H1 (cell line): ENCODE measurements around the gene PLXNB2. TPM values are rescaled to one million over a fixed set of nuclear protein-coding genes. Genes with fewer than 3 reads are reported as not detected.

Experiments
- CTCF ChIA-PET: fragments of 300-600 bp; sonication (Branson Sonifier 250); formaldehyde crosslinking; loops from one replicate; lab custom pipeline; 2021; ENCODE audit not compliant: partially characterized antibody; lab: Charles Lee
- POLR2A ChIA-PET: fragments of 300-600 bp; sonication (Branson Sonifier 250); formaldehyde crosslinking; loops from one replicate; lab custom pipeline; 2021; ENCODE audit warnings: inconsistent platforms; ENCODE audit not compliant: partially characterized antibody; lab: Charles Lee
- DNase-seq, 2 experiments: peaks; one replicate each; pipeline versions ENCODE4 v3.0.0 to v3.0.0-alpha.2; 2010 to 2022; ENCODE audit warnings: low spot score in 2 of 2, low read depth in 1 of 2, mixed read lengths in 1 of 2
- FAIRE-seq: peaks from 2 replicates; lab custom pipeline; 2011; peaks lifted over from hg19 to GRCh38; lab: Jason Lieb, UNC
- H2AFZ ChIP-seq: 2 replicates; pipeline ENCODE4 v1.8.1; 2012; ENCODE audit warnings: low read length, inconsistent platforms
- H2AK5ac ChIP-seq: 2 replicates; pipeline ENCODE4 v1.6.1; 2013; ENCODE audit warnings: low read depth, low read length
- H2BK120ac ChIP-seq: replicated peaks from 2 replicates; pipeline ENCODE3; 2013; ENCODE audit warnings: low read depth, low read length, inconsistent platforms
- H2BK12ac ChIP-seq: 2 replicates; pipeline ENCODE4 v1.6.1; 2013; ENCODE audit warnings: low read depth, low read length
- H2BK15ac ChIP-seq: 2 replicates; pipeline ENCODE4 v1.6.1; 2013; ENCODE audit warnings: low read length
- H2BK20ac ChIP-seq: 2 replicates; pipeline ENCODE4 v1.6.1; 2013; ENCODE audit warnings: low read length
- H2BK5ac ChIP-seq: 2 replicates; pipeline ENCODE4 v1.6.1; 2013; ENCODE audit warnings: low read depth, low read length
- H3K14ac ChIP-seq: 2 replicates; pipeline ENCODE4 v1.6.1; 2013; ENCODE audit warnings: inconsistent platforms; ENCODE audit not compliant: insufficient read length
- H3K18ac ChIP-seq: 2 replicates; pipeline ENCODE4 v1.6.1; 2013; ENCODE audit warnings: low read length; ENCODE audit errors: extremely low read depth
- H3K23ac ChIP-seq: 2 replicates; pipeline ENCODE4 v1.6.1; 2013; ENCODE audit warnings: inconsistent platforms; ENCODE audit not compliant: insufficient read length
- H3K23me2 ChIP-seq: 2 replicates; pipeline ENCODE4 v1.6.1; 2013; ENCODE audit warnings: low read depth, low read length
- H3K27ac ChIP-seq: 2 replicates; pipeline ENCODE4 v1.6.1; 2011; ENCODE audit warnings: low read depth, low read length, inconsistent platforms
- H3K27me3 ChIP-seq, 4 experiments: replicated peaks in 1 of 4; 1 replicate in 1 of 4; 2 replicates in 3 of 4; pipeline versions ENCODE4 v1.6.1 to v1.8.1; 2011 to 2013; ENCODE audit warnings: low read length in 3 of 4, mild to moderate bottlenecking in 3 of 4, inconsistent platforms in 2 of 4, mixed read lengths in 2 of 4, moderate library complexity in 1 of 4; ENCODE audit not compliant: control insufficient read depth in 3 of 4, insufficient read depth in 3 of 4; ENCODE audit errors: extremely low read depth in 1 of 4
- H3K36me3 ChIP-seq, 4 experiments: 2 replicates each; pipeline versions ENCODE4 v1.6.1 to v1.8.1; 2011 to 2013; ENCODE audit warnings: mild to moderate bottlenecking in 4 of 4, low read length in 3 of 4, moderate library complexity in 2 of 4, control low read depth in 1 of 4, inconsistent platforms in 1 of 4; ENCODE audit not compliant: insufficient read depth in 4 of 4, control insufficient read depth in 2 of 4
- H3K4ac ChIP-seq: replicated peaks from 2 replicates; pipeline ENCODE3; 2013; ENCODE audit warnings: low read length, low read depth, mixed read lengths, inconsistent platforms; ENCODE audit not compliant: insufficient read length
- H3K4me1 ChIP-seq, 4 experiments: replicated peaks in 1 of 4; 1 replicate in 1 of 4; 2 replicates in 3 of 4; pipeline versions ENCODE4 v1.6.1 to v1.8.1; 2011 to 2013; ENCODE audit warnings: low read length in 3 of 4, inconsistent platforms in 2 of 4, mixed read lengths in 1 of 4; ENCODE audit not compliant: insufficient read depth in 4 of 4, control insufficient read depth in 3 of 4
- H3K4me2 ChIP-seq, 2 experiments: 2 replicates each; pipeline versions ENCODE4 v1.6.1 to v1.8.1; 2011 to 2013; ENCODE audit warnings: low read depth in 2 of 2, low read length in 2 of 2, control low read depth in 1 of 2, inconsistent platforms in 1 of 2, mild to moderate bottlenecking in 1 of 2; ENCODE audit not compliant: insufficient read depth in 1 of 2
- H3K4me3 ChIP-seq, 4 experiments: fragments of 200-600, 300-600 bp in 1 of 4; sonication (generic), shearing (Covaris generic), sonication (Bioruptor Twin) in 1 of 4; 2 replicates each; pipeline versions ENCODE4 v1.5.1 to v1.8.1; 2011 to 2016; ENCODE audit warnings: low read length in 4 of 4, low read depth in 3 of 4, control low read depth in 2 of 4, inconsistent platforms in 2 of 4, mild to moderate bottlenecking in 2 of 4, mixed read lengths in 1 of 4, moderate library complexity in 1 of 4; ENCODE audit not compliant: insufficient read depth in 2 of 4; ENCODE audit errors: extremely low read depth in 1 of 4
- H3K56ac ChIP-seq: replicated peaks from 2 replicates; pipeline ENCODE3; 2013; ENCODE audit warnings: low read depth, mild to moderate bottlenecking, mixed read lengths, low read length, inconsistent platforms; ENCODE audit not compliant: insufficient read length
- H3K79me1 ChIP-seq: 2 replicates; pipeline ENCODE4 v1.6.1; 2013; ENCODE audit warnings: low read depth, low read length, control low read depth
- H3K79me2 ChIP-seq, 2 experiments: 2 replicates each; pipeline versions ENCODE4 v1.6.1 to v1.8.1; 2012 to 2013; ENCODE audit warnings: low read length in 2 of 2, mild to moderate bottlenecking in 2 of 2, inconsistent platforms in 1 of 2; ENCODE audit not compliant: insufficient read depth in 2 of 2, control insufficient read depth in 1 of 2
- H3K9ac ChIP-seq, 4 experiments: replicated peaks in 1 of 4; 1 replicate in 1 of 4; 2 replicates in 3 of 4; pipeline versions ENCODE4 v1.6.1 to v1.8.1; 2011 to 2013; ENCODE audit warnings: low read depth in 3 of 4, low read length in 3 of 4, control low read depth in 2 of 4, mild to moderate bottlenecking in 2 of 4, moderate library complexity in 2 of 4, inconsistent platforms in 1 of 4; ENCODE audit errors: extremely low read depth in 1 of 4
- H3K9me3 ChIP-seq, 2 experiments: 2 replicates each; pipeline versions ENCODE4 v1.6.1 to v1.8.1; 2012 to 2013; ENCODE audit warnings: mild to moderate bottlenecking in 2 of 2, moderate library complexity in 2 of 2, control low read depth in 1 of 2, inconsistent platforms in 1 of 2, low read depth in 1 of 2, low read length in 1 of 2, mixed read lengths in 1 of 2; ENCODE audit not compliant: insufficient read depth in 2 of 2
- H4K20me1 ChIP-seq, 2 experiments: replicated peaks in 1 of 2; 2 replicates each; pipeline versions ENCODE3 to v1.8.1; 2011 to 2013; ENCODE audit warnings: inconsistent platforms in 2 of 2, low read length in 2 of 2, mild to moderate bottlenecking in 1 of 2; ENCODE audit not compliant: insufficient read depth in 2 of 2, control insufficient read depth in 1 of 2
- H4K5ac ChIP-seq: 2 replicates; pipeline ENCODE4 v1.6.1; 2013; ENCODE audit warnings: low read length, low read depth, mixed read lengths, inconsistent platforms; ENCODE audit not compliant: insufficient read length
- H4K8ac ChIP-seq: 2 replicates; pipeline ENCODE4 v1.8.0; 2013; ENCODE audit warnings: mild to moderate bottlenecking, moderate library complexity, low read length, inconsistent platforms; ENCODE audit not compliant: insufficient read depth; ENCODE audit errors: extremely low read depth
- H4K91ac ChIP-seq: replicated peaks from 2 replicates; pipeline ENCODE3; 2013; ENCODE audit warnings: low read length, mixed read lengths, inconsistent platforms; ENCODE audit not compliant: insufficient read length
- ATF2 ChIP-seq: IDR thresholded peaks from 2 replicates; pipeline ENCODE4 v1.6.1; 2012; ENCODE audit warnings: low read length, inconsistent platforms
- BRCA1 ChIP-seq: IDR thresholded peaks from 2 replicates; pipeline ENCODE4 v1.6.1; 2012; ENCODE audit warnings: low read depth, low read length, improper control_type of control experiment
- CHD2 ChIP-seq: IDR thresholded peaks from 2 replicates; pipeline ENCODE4 v1.6.1; 2012; ENCODE audit warnings: low read length, improper control_type of control experiment
- EGR1 ChIP-seq: IDR thresholded peaks from 2 replicates; pipeline ENCODE4 v1.6.1; 2011; ENCODE audit warnings: low read depth, low read length, borderline replicate concordance
- HDAC6 ChIP-seq: IDR thresholded peaks from one replicate; pipeline ENCODE4 v1.7.1; 2012; ENCODE audit warnings: low read depth, mild to moderate bottlenecking, inconsistent platforms, low read length, moderate library complexity
- KDM4A ChIP-seq: IDR thresholded peaks from one replicate; pipeline ENCODE4 v1.7.1; 2012; ENCODE audit warnings: low read depth, mild to moderate bottlenecking, moderate library complexity, low read length, inconsistent platforms; ENCODE audit not compliant: severe bottlenecking
- NANOG ChIP-seq: IDR thresholded peaks from 2 replicates; pipeline ENCODE4 v1.6.1; 2011; ENCODE audit warnings: low read length, low read depth, mild to moderate bottlenecking, inconsistent platforms; ENCODE audit not compliant: insufficient read depth, poor library complexity, severe bottlenecking
- POLR2A ChIP-seq, 2 experiments: IDR thresholded peaks; 1 replicate in 1 of 2; 2 replicates in 1 of 2; pipeline ENCODE4 v1.6.1; 2011; ENCODE audit warnings: low read depth in 2 of 2, low read length in 2 of 2, mild to moderate bottlenecking in 2 of 2; ENCODE audit errors: control extremely low read depth in 1 of 2
- POLR2AphosphoS5 ChIP-seq: IDR thresholded peaks from 2 replicates; pipeline ENCODE4 v1.6.1; 2011; ENCODE audit warnings: low read depth, low read length
- SIRT6 ChIP-seq: IDR thresholded peaks from one replicate; pipeline ENCODE4 v1.7.1; 2012; ENCODE audit warnings: low read length, inconsistent platforms
- SUZ12 ChIP-seq: fragments of 200-600 bp; sonication (generic); IDR thresholded peaks from 2 replicates; pipeline ENCODE4 v1.6.1; 2012; ENCODE audit warnings: mild to moderate bottlenecking, inconsistent platforms, low read length, moderate library complexity, mixed read lengths
- TCF12 ChIP-seq: IDR thresholded peaks from 2 replicates; pipeline ENCODE4 v1.6.1; 2011; ENCODE audit warnings: low read depth, mild to moderate bottlenecking, low read length
- USF2 ChIP-seq: IDR thresholded peaks from 2 replicates; pipeline ENCODE4 v1.6.1; 2011; ENCODE audit warnings: low read length, improper control_type of control experiment
- WGBS, 2 experiments: shearing (Covaris generic) in 1 of 2; methylation state at CpG; one replicate each; pipeline versions ENCODE4 v1.1.6 to v1.1.7; 2013 to 2015; ENCODE audit warnings: low lambda C conversion rate in 2 of 2, mixed read lengths in 2 of 2, inconsistent platforms in 1 of 2, low coverage in 1 of 2, missing lambda C conversion rate in 1 of 2; ENCODE audit not compliant: insufficient replicate concordance in 2 of 2, insufficient coverage in 1 of 2, insufficient read length in 1 of 2; ENCODE audit errors: extremely low coverage in 1 of 2, missing lambda C conversion rate in 1 of 2; 5-methylcytosine and 5-hydroxymethylcytosine counted together
- polyA plus RNA-seq, 7 experiments: library from polyadenylated mRNA; depleted of rRNA in 3 of 7; stranded (reverse) in 5 of 7; unstranded in 2 of 7; fragments of >200 nt in 5 of 7; fragments of 200-250 nt in 2 of 7; gene quantifications; 1 replicate in 5 of 7; 2 replicates in 1 of 7; 4 replicates in 1 of 7; pipeline versions ENCODE4 v1.2.1 to v1.2.3, GENCODE V29; 2011 to 2013; ENCODE audit warnings: missing spikeins in 2 of 7, mixed read lengths in 2 of 7
- total RNA-seq: library from RNA; stranded (reverse); fragmentation: NEBNext Ultra II Directional; extraction: Animal tissue kit (Norgen Biotek cat#: 25700); gene quantifications from 2 replicates; pipeline ENCODE4 v1.2.1, GENCODE V29; 2021

PLXNB2 gene
- total and polyA plus RNA-seq, 2 of the 8 experiments (the other 6 are each of a cell fraction or from before 2014, with no cell fraction given), result 58.3 to 92.8 TPM

- Histone ChIP-seq H3K27ac (no peak overlapping the region), H3K79me1 (peaks cover 6% of the 10 kb centered on the region), H3K36me3 (no peaks in the 10 kb centered on the region), H4K20me1 (peaks cover 9 to 14% of the 10 kb centered on the region in 2 experiments), H3K4me1 (peaks cover 0 to 2% (median under 1%) of the 10 kb centered on the region in 4 experiments; a peak in 1 of 7 replicates), H2BK20ac (no peak overlapping the region), H3K23me2 (peaks cover 3% of the 10 kb centered on the region; the same call in 1 of the 2 replicates), H3K9me3 (no peaks in the 10 kb centered on the region), H3K56ac (no peak overlapping the region), H3K4me2 (no peak overlapping the region), H3K27me3 (no peaks in the 10 kb centered on the region; a peak in 1 of 7 replicates), H3K18ac (no peak overlapping the region), H4K5ac (no peak overlapping the region), H3K23ac (no peak overlapping the region), H2AK5ac (no peak overlapping the region), H2BK5ac (no peak overlapping the region), H3K9ac (no peak overlapping the region), H2BK120ac (no peak overlapping the region), H3K4me3 (no peak overlapping the region), H3K4ac (no peak overlapping the region), H3K79me2 (peaks cover 0 to 17% of the 10 kb centered on the region in 2 experiments; a peak in 2 of 4 replicates), H3K14ac (no peak overlapping the region), H2BK12ac (no peak overlapping the region), H2BK15ac (no peak overlapping the region), H4K8ac (no peak overlapping the region), H4K91ac (no peak overlapping the region), H2AFZ (no peak overlapping the region)
- DNase-seq (no peak), FAIRE-seq (no peak)
- CTCF ChIA-PET, result no interaction called here
- POLR2A ChIA-PET, result no interaction called here
- WGBS, 2 experiments, result 94% methylated on average over 6 of the region's 8 CpGs; no CpG with 5 or more reads in 1 of the 2 experiments
- TF ChIP-seq SIRT6 (no peak), CHD2 (no peak), HDAC6 (no peak), NANOG (no peak), POLR2A (IDR thresholded peaks at IDR 0.05; ENCODE audit: control extremely low read depth in 1 of 2, low read depth in 2 of 2, low read length in 2 of 2) (no peak), TCF12 (no peak), EGR1 (no peak), POLR2AphosphoS5 (no peak), SUZ12 (no peak), KDM4A (no peak), USF2 (no peak), BRCA1 (no peak), ATF2 (no peak)
Observed at GRCh38 chr22:50346470-50346869, 39.0 kb upstream of the PLXNB2 start.
